Measurements from ENCODE around the gene RNF212B. TPM values are rescaled to one million over a fixed set of nuclear protein-coding genes. Genes with fewer than 3 reads are reported as not detected.
"Not testable (repeated sequence)": the region's sequence is repeated elsewhere in the genome, so short reads cannot be mapped to it uniquely, and the experiment has no call there.

Gene RNF212B
- not detected for total RNA-seq
- long read RNA-seq, partial matches to known transcripts, result 0 of 3 reads
- long read RNA-seq, other reads (novel, unspliced or antisense), result 3 of 3 reads

- DNase-seq (ENCODE audit: low spot score), result peak; percentile 96
Observed at GRCh38 chr14:23237772-23238594, at the start of gene RNF212B. Gene RNF212B (plus strand): TSS chr14:23237936. CDS start chr14:23240346, 2,410 bp downstream.

DNA sequence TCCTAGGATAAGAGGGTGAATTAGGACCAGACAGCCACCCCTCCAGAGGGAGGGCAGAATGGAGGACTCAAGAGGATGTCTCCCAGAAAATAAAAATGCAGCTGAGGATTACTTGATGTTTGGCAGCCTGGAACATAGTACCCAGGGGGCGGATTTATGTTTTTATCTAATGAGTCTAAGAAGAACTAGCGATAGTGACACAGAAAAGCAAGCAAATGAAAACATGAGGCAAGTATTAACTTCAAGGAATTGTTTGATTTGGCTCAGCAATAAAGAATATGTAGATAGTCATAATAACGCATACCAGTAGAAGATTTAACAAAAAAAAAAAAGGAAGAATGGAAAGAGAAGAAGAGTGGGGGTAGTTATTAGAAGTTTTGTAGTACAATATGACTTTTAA lies 44.3 kb upstream of the RNF212B start:
- DNase-seq (ENCODE audit: low spot score), result no peak

DNA sequence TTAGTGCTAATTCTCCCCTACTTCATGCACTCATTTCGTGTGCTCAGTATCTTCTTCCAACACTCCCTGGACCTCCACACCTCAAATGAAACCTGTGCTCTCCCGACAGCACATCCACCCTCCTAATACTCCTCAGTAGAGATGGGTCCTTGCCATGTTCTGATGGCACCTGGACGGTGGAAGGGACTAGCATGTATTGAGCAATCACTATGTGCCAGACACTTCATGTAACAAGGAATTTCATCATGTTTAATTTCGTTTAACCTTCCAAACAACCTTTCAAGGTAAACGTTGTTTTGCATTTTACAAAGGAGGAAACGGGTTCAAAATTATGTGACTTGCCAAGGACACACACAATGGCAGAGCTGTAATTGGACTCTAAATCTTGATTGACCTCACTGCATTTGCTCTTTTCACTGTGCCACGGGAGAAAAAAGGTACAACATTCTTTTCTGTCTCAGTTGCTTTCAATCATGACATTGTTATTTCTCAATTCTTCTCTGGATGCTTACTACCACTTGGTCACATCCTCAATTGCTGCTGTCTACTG lies 42.1 kb upstream of the RNF212B start:
- no peak for DNase-seq (ENCODE audit: low spot score)

- not testable (repeated sequence) for DNase-seq (ENCODE audit: low spot score)
Observed at GRCh38 chr14:23196487-23196886, 41.2 kb upstream of the RNF212B start.

DNA sequence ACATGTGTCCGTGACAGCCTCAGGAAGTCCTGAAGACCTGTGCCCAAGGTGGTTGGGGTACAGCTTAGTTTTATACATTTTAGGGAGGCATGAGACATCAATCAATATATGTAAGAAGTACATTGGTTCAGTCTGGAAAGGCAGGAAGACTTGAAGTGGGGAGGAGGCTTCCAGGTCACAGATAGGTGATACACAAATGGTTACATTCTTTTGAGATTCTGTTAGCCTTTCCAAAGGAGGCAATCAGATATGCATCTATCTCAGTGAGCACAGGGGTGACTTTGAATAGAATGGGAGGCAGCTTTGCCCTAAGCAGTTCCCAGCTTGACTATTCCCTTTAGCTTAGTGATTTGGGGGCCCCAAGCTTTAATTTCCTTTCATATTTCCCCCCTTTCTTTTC lies 38.6 kb upstream of the RNF212B start:
- DNase-seq (ENCODE audit: low spot score), result not testable (repeated sequence)

GRCh38 chr14:23202001-23202400 lies 35.7 kb upstream of the RNF212B start:
- DNase-seq (ENCODE audit: low spot score), result no peak

DNA sequence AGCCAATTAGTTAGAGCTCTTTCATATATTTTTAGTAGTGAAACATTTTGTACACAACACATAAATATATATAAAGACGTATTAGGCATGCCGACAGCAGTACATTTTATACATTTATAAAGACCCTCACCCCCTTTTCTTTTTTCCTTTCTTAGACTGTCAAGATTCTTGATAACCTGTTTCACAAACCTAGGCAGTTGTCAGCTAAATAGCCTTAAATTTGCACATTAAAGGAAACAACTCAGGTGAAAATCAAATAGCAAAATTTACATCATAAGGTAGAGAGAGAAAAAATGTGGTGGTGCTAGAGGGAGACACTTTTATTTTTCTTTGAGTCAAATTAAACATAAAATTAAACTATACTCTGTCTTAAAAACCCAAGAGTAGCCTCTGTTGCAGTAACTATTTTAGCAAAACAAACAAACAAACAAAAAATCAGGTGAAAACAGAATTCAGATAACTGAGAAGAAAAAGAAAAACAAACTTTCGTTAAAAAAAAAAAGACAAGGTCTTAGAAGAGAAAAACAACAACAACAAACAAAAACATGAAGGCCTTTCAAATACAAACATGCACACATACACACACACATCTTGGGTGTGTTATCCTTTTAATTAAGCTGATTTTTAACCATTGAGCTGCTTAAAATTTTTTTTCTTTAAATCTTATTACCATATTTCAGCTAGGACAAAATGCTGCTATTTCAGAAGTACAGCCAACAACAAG lies 31.2 kb upstream of the RNF212B start:
- no peak for DNase-seq (ENCODE audit: low spot score)

DNA sequence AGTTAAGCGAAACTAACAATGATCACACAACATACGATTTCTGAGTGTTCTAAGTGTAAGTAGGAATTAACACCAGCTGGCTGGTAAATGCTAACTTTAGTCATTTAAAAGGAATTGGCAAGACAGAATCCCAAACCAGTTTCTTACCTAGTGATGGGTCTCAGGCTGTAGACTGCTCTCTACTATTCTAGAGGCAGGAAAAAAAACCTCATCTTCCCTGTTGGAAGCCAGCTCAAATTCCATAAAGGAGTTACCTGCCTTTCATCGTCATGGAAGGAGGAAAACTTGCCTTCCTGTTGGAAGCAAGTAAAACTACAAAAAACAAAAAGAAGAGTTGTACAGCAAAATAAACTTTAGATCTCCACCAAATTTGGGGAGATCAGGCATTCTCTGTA lies 30.6 kb upstream of the RNF212B start:
- no peak for DNase-seq (ENCODE audit: low spot score)

DNA sequence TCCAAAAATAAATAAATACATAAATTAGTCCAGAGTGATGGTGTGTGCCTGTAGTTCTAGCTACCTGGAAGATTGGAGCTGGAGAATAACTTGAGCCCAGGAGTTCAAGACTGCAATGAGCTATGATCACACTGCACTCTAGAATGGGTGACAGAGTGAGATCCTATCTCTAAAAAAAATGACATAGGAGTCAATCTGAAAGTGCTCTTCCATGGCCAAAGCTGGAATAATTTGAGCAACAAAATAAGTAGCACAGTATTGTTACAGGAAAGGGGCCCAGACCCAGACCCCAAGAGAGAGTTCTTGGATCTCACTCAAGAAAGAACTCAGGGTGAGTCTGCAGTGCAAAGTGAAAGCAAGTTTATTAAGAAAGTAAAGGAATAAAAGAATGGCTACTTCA lies 29.4 kb upstream of the RNF212B start:
- DNase-seq (ENCODE audit: low spot score), result no peak

- DNase-seq (ENCODE audit: low spot score), result no peak
Observed at GRCh38 chr14:23209651-23210423, 27.9 kb upstream of the RNF212B start.

- no peak for DNase-seq (ENCODE audit: low spot score)
Observed at GRCh38 chr14:23215421-23215820, 22.3 kb upstream of the RNF212B start.

DNA sequence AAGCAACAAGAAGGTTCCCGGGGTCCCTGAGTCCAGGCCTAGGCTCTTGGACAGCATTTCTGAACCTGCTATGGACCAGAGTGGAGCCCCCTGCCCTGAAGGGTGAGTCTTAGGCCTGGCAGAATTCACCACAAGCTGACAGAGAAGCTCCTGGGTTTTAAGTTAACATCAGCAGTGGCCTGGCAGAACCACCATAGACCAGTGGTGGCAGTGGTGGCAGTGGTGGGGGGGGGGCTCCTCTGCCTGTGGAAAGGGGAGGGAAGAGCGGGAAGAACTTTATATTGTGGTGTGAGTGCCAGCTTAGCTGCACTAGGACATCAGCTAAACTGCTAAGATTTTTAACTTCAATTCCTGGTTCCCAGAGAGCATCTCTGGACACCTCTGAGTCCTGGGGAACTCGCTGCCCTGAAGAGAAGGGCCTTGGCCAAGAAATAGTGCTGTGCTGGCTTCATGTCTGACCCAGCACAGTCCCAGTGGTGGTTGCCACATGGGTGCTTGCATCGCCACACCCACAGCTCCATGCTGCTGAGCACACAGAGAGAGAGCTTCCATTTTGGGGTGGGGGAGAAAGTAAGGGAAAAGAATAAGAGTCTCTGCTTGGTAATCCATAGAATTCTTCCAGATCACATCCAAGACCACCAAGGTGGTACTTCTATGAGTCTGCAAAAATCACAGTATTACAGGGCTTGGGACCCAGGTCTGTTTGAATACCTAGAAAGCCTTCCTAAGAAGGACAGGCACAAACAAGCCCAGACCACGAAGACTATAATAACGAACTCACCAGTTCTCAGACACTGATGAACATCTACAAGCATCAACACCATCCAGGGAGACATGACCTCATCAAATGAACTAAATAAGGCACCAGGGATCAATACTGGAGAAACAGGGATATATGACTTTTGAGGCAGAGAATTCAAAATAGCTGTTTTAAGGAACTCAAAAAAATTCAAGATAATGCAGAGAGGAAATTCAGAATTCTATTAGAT lies 20.4 kb upstream of the RNF212B start:
- DNase-seq (ENCODE audit: low spot score), result no peak

DNA sequence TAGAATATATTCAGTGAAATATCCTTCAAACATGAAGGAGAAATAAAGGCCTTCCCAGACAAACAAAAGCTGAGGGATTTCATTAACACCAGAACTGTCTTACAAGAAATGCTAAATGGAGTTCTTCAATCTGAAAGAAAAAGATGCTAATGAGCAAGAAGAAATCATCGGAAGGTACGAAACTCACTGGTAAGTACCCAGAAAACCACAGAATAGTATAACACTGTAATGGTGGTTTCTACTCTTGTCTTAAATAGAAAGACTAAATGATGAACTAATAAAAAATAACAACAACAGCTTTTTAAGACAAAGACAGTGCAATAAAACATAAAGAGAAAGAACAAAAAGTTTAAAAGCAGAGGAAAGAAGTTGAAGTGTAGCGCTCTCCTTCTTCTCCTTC lies 18.7 kb upstream of the RNF212B start:
- DNase-seq (ENCODE audit: low spot score), result no peak

- not testable (repeated sequence) for DNase-seq (ENCODE audit: low spot score)
Observed at GRCh38 chr14:23224958-23225357, 12.8 kb upstream of the RNF212B start.

GRCh38 chr14:23227566-23227965 lies 10.2 kb upstream of the RNF212B start:
- DNase-seq (ENCODE audit: low spot score), result no peak

- no peak for DNase-seq (ENCODE audit: low spot score)
Observed at GRCh38 chr14:23228812-23229211, 8.9 kb upstream of the RNF212B start.

DNA sequence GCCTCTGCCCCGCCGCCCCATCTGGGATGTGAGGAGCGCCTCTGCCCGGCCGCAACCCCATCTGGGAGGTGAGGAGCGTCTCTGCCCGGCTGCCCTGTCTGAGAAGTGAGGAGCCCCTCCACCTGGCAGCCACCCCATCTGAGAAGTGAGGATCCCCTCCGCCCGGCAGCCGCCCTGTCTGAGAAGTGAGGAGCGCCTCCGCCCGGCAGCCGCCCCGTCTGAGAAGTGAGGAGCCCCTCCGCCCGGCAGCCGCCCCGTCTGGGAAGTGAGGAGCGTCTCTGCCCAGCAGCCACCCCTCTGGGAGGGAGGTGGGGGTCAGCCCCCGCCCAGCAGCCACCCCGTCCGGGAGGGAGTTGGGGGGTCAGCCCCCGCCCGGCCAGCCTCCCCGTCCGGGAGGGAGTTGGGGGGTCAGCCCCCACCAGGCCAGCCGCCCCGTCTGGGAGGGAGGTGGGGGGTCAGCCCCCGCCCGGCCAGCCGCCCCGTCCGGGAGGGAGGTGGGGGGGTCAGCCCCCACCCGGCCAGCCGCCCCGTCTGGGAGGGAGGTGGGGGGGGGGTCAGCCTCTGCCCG lies 5.4 kb upstream of the RNF212B start:
- not testable (repeated sequence) for DNase-seq (ENCODE audit: low spot score)

GRCh38 chr14:23240661-23241060 lies 2.9 kb downstream of the RNF212B start:
- no peak for DNase-seq (ENCODE audit: low spot score)

DNA sequence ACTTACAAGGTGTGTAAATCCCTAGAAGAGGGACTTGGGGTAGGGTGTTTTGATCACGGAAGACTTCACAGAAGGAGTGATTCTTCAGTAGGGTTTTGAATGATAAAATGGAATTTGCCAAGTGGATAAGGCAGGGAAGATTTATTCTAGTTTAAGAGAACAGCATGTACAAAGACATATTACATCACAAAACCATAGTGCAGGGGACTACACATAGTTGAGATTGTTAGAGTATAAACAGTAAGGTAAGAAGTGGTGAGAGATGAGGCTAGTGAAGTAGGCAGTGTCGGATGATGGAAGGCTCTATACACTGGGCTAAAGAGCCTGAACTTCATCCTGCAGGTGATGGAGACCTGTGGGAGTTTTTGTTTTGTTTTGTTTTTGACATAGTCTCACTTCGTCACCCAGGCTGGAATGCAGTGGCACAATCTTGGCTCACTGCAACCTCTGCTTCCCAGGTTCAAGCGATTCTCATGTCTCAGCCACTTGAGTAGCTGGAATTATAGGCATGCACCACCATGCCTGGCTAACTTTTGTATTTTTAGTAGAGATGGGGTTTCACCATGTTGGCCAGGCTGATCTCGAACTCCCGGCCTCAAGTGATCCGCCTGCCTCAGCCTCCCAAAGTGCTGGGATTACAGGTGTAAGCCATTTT lies 3.5 kb downstream of the RNF212B start:
- not testable (repeated sequence) for DNase-seq (ENCODE audit: low spot score)

Measured in mesenteric fat pad (tissue), 1 donor.